Activated CD8-positive, alpha-beta T cell treated with anti-CD3 and anti-CD28 coated beads, Interleukin-2, amount 10 ng/mL, durations not matched to agents 7 days and 5 days (primary cell): Measurements from ENCODE around the gene ATRNL1. TPM values are rescaled to one million over a fixed set of nuclear protein-coding genes. Genes with fewer than 3 reads are reported as not detected.
"Not testable (repeated sequence)": the region's sequence is repeated elsewhere in the genome, so short reads cannot be mapped to it uniquely, and the experiment has no call there.

ENCODE experiments used
- ATAC-seq: fragments of 150-1000 bp; cut with Tn5 transposase; one replicate; pipeline ENCODE4 v1.10.0; 2021; ENCODE audit warnings: moderate library complexity
- CTCF ChIA-PET: fragments of 350-600 bp; sonication (Branson Sonifier 250); formaldehyde crosslinking; loops from one replicate; lab custom pipeline; 2021; ENCODE audit warnings: antibody characterized with exemption; lab: Charles Lee
- POLR2A ChIA-PET: fragments of 350-600 bp; sonication (Branson Sonifier 250); formaldehyde crosslinking; loops from one replicate; lab custom pipeline; 2021; ENCODE audit warnings: antibody characterized with exemption; lab: Charles Lee
- DNase-seq: peaks from one replicate; pipeline ENCODE4 v3.0.0-alpha.2; 2020
- H3K27ac Mint-ChIP-seq: one replicate; pipeline ENCODE4 v1.8.0; 2021; ENCODE audit warnings: mild to moderate bottlenecking, mixed read lengths
- H3K27me3 Mint-ChIP-seq: one replicate; pipeline ENCODE4 v1.8.0; 2021; ENCODE audit warnings: low read depth, mixed read lengths
- H3K36me3 Mint-ChIP-seq: one replicate; pipeline ENCODE4 v1.8.0; 2021; ENCODE audit warnings: low read depth, mixed read lengths
- H3K4me1 Mint-ChIP-seq: one replicate; pipeline ENCODE4 v1.8.0; 2021; ENCODE audit warnings: low read depth, mixed read lengths
- H3K4me3 Mint-ChIP-seq: one replicate; pipeline ENCODE4 v1.8.0; 2021; ENCODE audit warnings: mild to moderate bottlenecking, mixed read lengths
- H3K9me3 Mint-ChIP-seq: one replicate; pipeline ENCODE4 v1.8.0; 2022; ENCODE audit warnings: mixed read lengths; ENCODE audit not compliant: insufficient read depth
- total RNA-seq, 2 experiments: library from RNA; stranded (reverse); gene quantifications; one replicate each; pipeline ENCODE4 v1.2.3, GENCODE V29; 2021

ATRNL1 gene
- total RNA-seq, 2 experiments from 2014 or later = not detected

GRCh38 chr10:115390607-115391006 lies 297.4 kb downstream of the ATRNL1 start:
- CTCF ChIA-PET = no interaction called here
- Mint-ChIP-seq H3K27me3 (no peaks in the 10 kb centered on the region), H3K36me3 (no peaks in the 10 kb centered on the region), H3K9me3 (no peaks in the 10 kb centered on the region), H3K4me1 (no peaks in the 10 kb centered on the region), H3K27ac (no peak overlapping the region), H3K4me3 (no peak overlapping the region)
- DNase-seq = no peak
- no peak for ATAC-seq
- POLR2A ChIA-PET = no interaction called here

- no peak for ATAC-seq
- Mint-ChIP-seq H3K36me3 (no peaks in the 10 kb centered on the region), H3K4me3 (no peak overlapping the region), H3K27me3 (no peaks in the 10 kb centered on the region), H3K27ac (no peak overlapping the region), H3K4me1 (no peaks in the 10 kb centered on the region), H3K9me3 (peaks cover 3% of the 10 kb centered on the region)
- DNase-seq = no peak
- POLR2A ChIA-PET = no interaction called here
- CTCF ChIA-PET = no interaction called here
These were observed 304.9 kb downstream of the ATRNL1 start for GRCh38 chr10:115398026-115398425.

GRCh38 chr10:115402699-115403098 lies 309.5 kb downstream of the ATRNL1 start:
- CTCF ChIA-PET = no interaction called here

DNA sequence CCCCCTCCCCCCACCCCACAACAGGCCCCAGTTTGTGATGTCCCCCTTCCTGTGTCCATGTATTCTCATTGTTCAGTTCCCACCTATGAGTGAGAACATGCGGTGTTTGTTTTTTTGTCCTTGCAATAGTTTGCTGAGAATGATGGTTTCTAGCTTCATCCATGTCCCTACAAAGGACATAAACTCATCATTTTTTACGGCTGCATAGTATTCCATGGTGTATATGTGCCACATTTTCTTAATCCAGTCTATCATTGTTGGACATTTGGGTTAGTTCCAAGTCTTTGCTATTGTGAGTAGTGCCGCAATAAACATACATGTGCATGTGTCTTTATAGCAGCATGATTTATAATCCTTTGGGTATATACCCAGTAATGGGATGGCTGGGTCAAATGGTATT lies 312.7 kb downstream of the ATRNL1 start:
- H3K27ac Mint-ChIP-seq, H3K36me3 Mint-ChIP-seq, H3K4me1 Mint-ChIP-seq, H3K4me3 Mint-ChIP-seq, H3K27me3 Mint-ChIP-seq, CTCF ChIA-PET, ATAC-seq, DNase-seq, POLR2A ChIA-PET: not testable (repeated sequence)
- peaks cover 15% of the 10 kb centered on the region for H3K9me3 Mint-ChIP-seq

More at GRCh38 chr10:115402699-115403098, 309.5 kb downstream of the ATRNL1 start:
- Mint-ChIP-seq H3K9me3 (peaks cover 6% of the 10 kb centered on the region), H3K27ac (no peak overlapping the region), H3K27me3 (no peaks in the 10 kb centered on the region), H3K4me3 (no peak overlapping the region), H3K36me3 (no peaks in the 10 kb centered on the region), H3K4me1 (no peaks in the 10 kb centered on the region)
- POLR2A ChIA-PET = no interaction called here
- ATAC-seq (no peak), DNase-seq (no peak)

DNA sequence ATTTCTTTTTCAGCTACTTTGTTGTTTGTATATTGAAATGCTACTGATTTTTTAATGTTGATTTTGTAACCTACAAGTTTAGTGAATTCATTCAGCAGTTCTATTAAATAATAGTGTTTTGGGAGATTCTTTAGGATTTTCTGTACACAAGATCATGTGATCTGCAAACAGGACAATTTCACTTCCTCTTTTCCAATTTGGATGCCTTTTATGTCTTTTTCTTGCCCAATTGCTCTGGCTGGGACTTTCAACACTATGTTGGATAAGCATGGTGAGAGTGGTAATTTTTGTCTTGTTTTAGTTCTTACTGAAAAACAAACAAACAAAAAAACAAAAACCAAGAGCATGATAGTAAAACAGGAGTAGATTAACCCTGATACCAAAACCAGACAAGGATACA lies 316.2 kb downstream of the ATRNL1 start:
- CTCF ChIA-PET = no interaction called here
- no peak overlapping the region for H3K4me3 Mint-ChIP-seq
- H3K4me1 Mint-ChIP-seq = no peaks in the 10 kb centered on the region
- ATAC-seq (no peak), DNase-seq (no peak)
- H3K27me3 Mint-ChIP-seq = no peaks in the 10 kb centered on the region
- H3K27ac Mint-ChIP-seq = no peak overlapping the region
- peaks cover 15% of the 10 kb centered on the region for H3K9me3 Mint-ChIP-seq
- POLR2A ChIA-PET = no interaction called here
- no peaks in the 10 kb centered on the region for H3K36me3 Mint-ChIP-seq

DNA sequence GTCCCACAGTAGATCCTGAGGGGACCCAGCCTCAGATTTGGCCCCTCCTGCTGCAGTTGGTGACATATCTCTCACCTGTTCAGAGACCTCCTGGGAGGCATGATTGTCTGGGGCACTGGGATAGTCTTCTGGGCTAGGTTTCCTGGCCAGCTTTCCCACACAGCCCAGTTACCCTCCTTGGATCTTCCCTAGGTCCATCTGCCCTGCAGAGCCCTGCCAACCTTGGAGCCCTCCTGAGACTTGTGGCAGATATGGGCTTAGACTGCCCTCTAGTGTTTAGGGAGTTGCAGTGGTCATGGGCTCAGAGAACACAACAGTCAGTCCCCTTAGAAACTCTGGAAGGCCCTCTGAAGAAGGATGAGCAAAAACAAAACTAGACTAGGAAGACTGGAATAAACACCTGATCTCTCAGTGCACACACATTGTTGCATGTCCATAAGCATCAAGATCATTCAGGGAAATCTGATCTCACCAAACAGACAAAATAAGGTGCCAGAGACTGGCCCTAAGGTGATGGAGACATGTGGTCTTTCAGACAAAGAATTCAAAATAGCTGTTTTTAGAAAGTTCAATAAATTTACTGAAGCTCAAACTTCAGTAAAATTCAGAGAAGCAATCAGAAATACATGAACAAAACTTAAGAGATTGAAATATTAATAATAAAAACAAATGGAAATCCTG lies 324.6 kb downstream of the ATRNL1 start:
- Mint-ChIP-seq H3K9me3 (peaks cover 4% of the 10 kb centered on the region), H3K4me1 (no peaks in the 10 kb centered on the region), H3K27me3 (no peaks in the 10 kb centered on the region), H3K4me3 (no peak overlapping the region), H3K36me3 (no peaks in the 10 kb centered on the region), H3K27ac (no peak overlapping the region)
- peak; percentile 58 for ATAC-seq
- DNase-seq = no peak
- POLR2A ChIA-PET = no interaction called here
- CTCF ChIA-PET = no interaction called here

DNA sequence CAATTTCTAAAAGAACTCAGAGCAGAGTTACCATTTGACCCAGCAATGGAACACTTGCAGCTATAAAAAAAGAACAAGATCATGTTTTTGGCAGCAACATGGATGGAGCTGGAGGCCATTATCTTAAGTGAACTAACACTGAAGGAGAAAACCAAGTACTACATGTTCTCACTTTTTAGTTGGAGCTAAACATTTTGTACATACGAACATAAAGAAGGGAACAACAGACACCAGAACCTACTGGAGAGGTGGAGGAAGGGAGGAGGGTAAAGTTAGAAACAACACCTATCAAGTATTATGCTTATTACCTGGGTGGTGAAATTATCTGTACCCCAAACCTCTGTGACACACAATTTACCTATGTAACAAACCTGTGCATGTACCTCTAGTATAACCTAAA lies 329.5 kb downstream of the ATRNL1 start:
- POLR2A ChIA-PET = no interaction called here
- DNase-seq = no peak
- Mint-ChIP-seq H3K27me3 (no peaks in the 10 kb centered on the region), H3K9me3 (no peaks in the 10 kb centered on the region), H3K4me3 (no peak overlapping the region), H3K36me3 (no peaks in the 10 kb centered on the region), H3K4me1 (no peaks in the 10 kb centered on the region), H3K27ac (no peak overlapping the region)
- CTCF ChIA-PET = no interaction called here
- no peak for ATAC-seq

DNA sequence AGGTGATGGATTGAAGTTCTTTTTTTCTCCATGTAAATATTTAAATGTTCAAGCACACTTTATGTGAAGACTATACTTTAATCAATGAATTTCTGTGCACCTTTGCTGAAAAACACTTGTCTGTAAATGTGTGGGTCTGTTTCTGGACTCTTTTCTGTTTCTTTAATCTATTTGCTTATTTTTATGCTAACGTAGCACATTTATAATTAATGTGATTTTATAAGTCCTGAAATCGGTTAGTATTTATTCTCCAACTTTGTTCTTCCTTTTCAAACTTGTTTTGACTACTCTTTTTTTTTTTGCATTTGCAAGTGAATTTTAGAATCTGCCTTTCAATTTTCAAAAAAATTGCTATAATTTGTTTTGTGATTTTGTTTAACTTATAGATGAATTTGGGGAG lies 334.4 kb downstream of the ATRNL1 start:
- no peak overlapping the region for H3K27ac Mint-ChIP-seq
- no peak for DNase-seq
- no peak overlapping the region for H3K4me3 Mint-ChIP-seq
- no peaks in the 10 kb centered on the region for H3K36me3 Mint-ChIP-seq
- no peaks in the 10 kb centered on the region for H3K9me3 Mint-ChIP-seq
- H3K4me1 Mint-ChIP-seq = no peaks in the 10 kb centered on the region
- ChIA-PET POLR2A (no interaction called here), CTCF (no interaction called here)
- no peaks in the 10 kb centered on the region for H3K27me3 Mint-ChIP-seq
- ATAC-seq = no peak

- H3K36me3 Mint-ChIP-seq = no peaks in the 10 kb centered on the region
- POLR2A ChIA-PET = no interaction called here
- no peaks in the 10 kb centered on the region for H3K27me3 Mint-ChIP-seq
- H3K4me3 Mint-ChIP-seq = no peak overlapping the region
- no peak overlapping the region for H3K27ac Mint-ChIP-seq
- CTCF ChIA-PET = no interaction called here
- ATAC-seq = no peak
- H3K9me3 Mint-ChIP-seq = no peaks in the 10 kb centered on the region
- no peaks in the 10 kb centered on the region for H3K4me1 Mint-ChIP-seq
- DNase-seq = no peak
These were observed 339.1 kb downstream of the ATRNL1 start for GRCh38 chr10:115432188-115432819.

GRCh38 chr10:115436999-115437398 lies 343.8 kb downstream of the ATRNL1 start:
- H3K4me3 Mint-ChIP-seq = no peak overlapping the region
- H3K27ac Mint-ChIP-seq = no peak overlapping the region
- no peaks in the 10 kb centered on the region for H3K36me3 Mint-ChIP-seq
- H3K9me3 Mint-ChIP-seq = no peaks in the 10 kb centered on the region
- ChIA-PET CTCF (no interaction called here), POLR2A (no interaction called here)
- H3K4me1 Mint-ChIP-seq = no peaks in the 10 kb centered on the region
- no peak for ATAC-seq
- no peaks in the 10 kb centered on the region for H3K27me3 Mint-ChIP-seq
- no peak for DNase-seq

GRCh38 chr10:115441907-115442545 lies 348.9 kb downstream of the ATRNL1 start:
- no peaks in the 10 kb centered on the region for H3K27me3 Mint-ChIP-seq
- ChIA-PET CTCF (no interaction called here), POLR2A (no interaction called here)
- no peak overlapping the region for H3K27ac Mint-ChIP-seq
- no peak overlapping the region for H3K4me3 Mint-ChIP-seq
- H3K9me3 Mint-ChIP-seq = no peaks in the 10 kb centered on the region
- DNase-seq = no peak
- no peaks in the 10 kb centered on the region for H3K36me3 Mint-ChIP-seq
- ATAC-seq = no peak
- no peaks in the 10 kb centered on the region for H3K4me1 Mint-ChIP-seq

DNA sequence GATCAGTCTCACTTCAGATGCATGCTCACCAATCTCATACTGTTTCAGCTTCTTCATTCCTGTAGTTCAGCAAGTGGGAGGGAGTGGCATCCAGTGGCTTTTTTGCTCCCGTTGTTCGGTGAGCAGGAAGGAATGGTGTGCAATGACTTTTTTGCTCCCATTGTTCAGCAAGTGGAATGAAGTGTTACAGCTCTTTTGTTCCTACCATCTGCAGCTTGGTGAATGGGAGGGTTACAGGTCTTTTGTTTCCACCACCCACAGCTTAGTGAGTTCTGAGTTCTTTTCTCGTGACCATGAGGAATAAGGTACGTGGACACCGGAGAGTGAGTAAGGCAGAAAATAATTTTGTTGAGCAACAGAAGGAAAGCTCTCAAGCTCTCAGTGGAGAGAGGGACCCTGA lies 363.6 kb downstream of the ATRNL1 start:
- Mint-ChIP-seq H3K27ac (no peak overlapping the region), H3K27me3 (no peaks in the 10 kb centered on the region), H3K4me3 (no peak overlapping the region), H3K9me3 (peaks cover 6% of the 10 kb centered on the region), H3K36me3 (no peaks in the 10 kb centered on the region), H3K4me1 (no peaks in the 10 kb centered on the region)
- no peak for ATAC-seq
- DNase-seq = no peak
- CTCF ChIA-PET = no interaction called here
- POLR2A ChIA-PET = no interaction called here
